ENCODE measurements around the gene MAPK12.

GRCh38 chr22:50218996-50219727 is 42.3 kb downstream of the MAPK12 start:
- no peak for TF ChIP-seq TCF7L2 (IDR thresholded peaks at IDR 0.05; ENCODE audit: borderline replicate concordance, extremely low read depth, insufficient read depth, insufficient read length)
- TF ChIP-seq CTCF (IDR thresholded peaks at IDR 0.05 in 2 of 3, conservative IDR thresholded peaks at IDR 0.05 in 1 of 3; ENCODE audit: borderline replicate concordance in 1 of 3, insufficient read depth in 1 of 3, low read depth in 2 of 3, low read length in 2 of 3), result no peak
- no peak for TF ChIP-seq SIN3A (IDR thresholded peaks at IDR 0.05; ENCODE audit: low read depth)
- no peak for TF ChIP-seq SRF (IDR thresholded peaks at IDR 0.05; ENCODE audit: low read depth)
- no peak for TF ChIP-seq RAD21 (IDR thresholded peaks at IDR 0.05; ENCODE audit: low read depth)
- no peak for TF ChIP-seq POLR2A (IDR thresholded peaks at IDR 0.05; ENCODE audit: borderline replicate concordance, extremely low read depth, insufficient read depth, insufficient read length)
- TF ChIP-seq, protein P1, sequence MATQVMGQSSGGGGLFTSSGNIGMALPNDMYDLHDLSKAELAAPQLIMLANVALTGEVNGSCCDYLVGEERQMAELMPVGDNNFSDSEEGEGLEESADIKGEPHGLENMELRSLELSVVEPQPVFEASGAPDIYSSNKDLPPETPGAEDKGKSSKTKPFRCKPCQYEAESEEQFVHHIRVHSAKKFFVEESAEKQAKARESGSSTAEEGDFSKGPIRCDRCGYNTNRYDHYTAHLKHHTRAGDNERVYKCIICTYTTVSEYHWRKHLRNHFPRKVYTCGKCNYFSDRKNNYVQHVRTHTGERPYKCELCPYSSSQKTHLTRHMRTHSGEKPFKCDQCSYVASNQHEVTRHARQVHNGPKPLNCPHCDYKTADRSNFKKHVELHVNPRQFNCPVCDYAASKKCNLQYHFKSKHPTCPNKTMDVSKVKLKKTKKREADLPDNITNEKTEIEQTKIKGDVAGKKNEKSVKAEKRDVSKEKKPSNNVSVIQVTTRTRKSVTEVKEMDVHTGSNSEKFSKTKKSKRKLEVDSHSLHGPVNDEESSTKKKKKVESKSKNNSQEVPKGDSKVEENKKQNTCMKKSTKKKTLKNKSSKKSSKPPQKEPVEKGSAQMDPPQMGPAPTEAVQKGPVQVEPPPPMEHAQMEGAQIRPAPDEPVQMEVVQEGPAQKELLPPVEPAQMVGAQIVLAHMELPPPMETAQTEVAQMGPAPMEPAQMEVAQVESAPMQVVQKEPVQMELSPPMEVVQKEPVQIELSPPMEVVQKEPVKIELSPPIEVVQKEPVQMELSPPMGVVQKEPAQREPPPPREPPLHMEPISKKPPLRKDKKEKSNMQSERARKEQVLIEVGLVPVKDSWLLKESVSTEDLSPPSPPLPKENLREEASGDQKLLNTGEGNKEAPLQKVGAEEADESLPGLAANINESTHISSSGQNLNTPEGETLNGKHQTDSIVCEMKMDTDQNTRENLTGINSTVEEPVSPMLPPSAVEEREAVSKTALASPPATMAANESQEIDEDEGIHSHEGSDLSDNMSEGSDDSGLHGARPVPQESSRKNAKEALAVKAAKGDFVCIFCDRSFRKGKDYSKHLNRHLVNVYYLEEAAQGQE (IDR thresholded peaks at IDR 0.05; ENCODE audit: low read depth), result no peak
- no peak for TF ChIP-seq SP1 (IDR thresholded peaks at IDR 0.05; ENCODE audit: low read depth)
- TF ChIP-seq YY1 (IDR thresholded peaks at IDR 0.05; ENCODE audit: extremely low read depth, insufficient replicate concordance, low read depth, low read length), result no peak
- no peak for TF ChIP-seq ZBTB33 (IDR thresholded peaks at IDR 0.05; ENCODE audit: extremely low read depth, insufficient replicate concordance, low read length)
